ENCODE measurements around the gene MED15.

GRCh38 chr22:20604776-20605221, 97.4 kb downstream of the MED15 start:
- TF ChIP-seq MAFK (IDR thresholded peaks at IDR 0.05; ENCODE audit: partially characterized antibody) (no peak), MAX (IDR thresholded peaks at IDR 0.05) (no peak), USF2 (IDR thresholded peaks at IDR 0.05) (no peak), JUN (IDR thresholded peaks at IDR 0.05) (no peak), POLR2A (IDR thresholded peaks at IDR 0.05; ENCODE audit: low read length) (no peak), CTCF (IDR thresholded peaks at IDR 0.05) (no peak), RAD21 (conservative IDR thresholded peaks at IDR 0.05 in 1 of 2, IDR thresholded peaks at IDR 0.05 in 1 of 2) (no peak)

Measured in A549 (cell line).